BLaER1 (cell line): ENCODE data around the gene SMIM24.

Source experiments
- H3K27ac ChIP-seq: shearing (Covaris generic); formaldehyde crosslinking; 2 replicates; pipeline ENCODE4 v1.8.1; 2022
- H3K27me3 ChIP-seq: shearing (Covaris generic); formaldehyde crosslinking; 2 replicates; pipeline ENCODE4 v1.8.1; 2022
- H3K36me3 ChIP-seq: shearing (Covaris generic); formaldehyde crosslinking; 2 replicates; pipeline ENCODE4 v1.8.1; 2022
- H3K4me1 ChIP-seq: shearing (Covaris generic); formaldehyde crosslinking; 2 replicates; pipeline ENCODE4 v1.8.1; 2022
- H3K4me2 ChIP-seq: shearing (Covaris generic); formaldehyde crosslinking; 2 replicates; pipeline ENCODE4 v1.8.1; 2022
- H3K4me3 ChIP-seq: shearing (Covaris generic); formaldehyde crosslinking; 2 replicates; pipeline ENCODE4 v1.8.1; 2022
- H3K9ac ChIP-seq: shearing (Covaris generic); formaldehyde crosslinking; 2 replicates; pipeline ENCODE4 v1.8.1; 2022
- H3K9me3 ChIP-seq: shearing (Covaris generic); formaldehyde crosslinking; 2 replicates; pipeline ENCODE4 v1.8.1; 2022
- H4K20me1 ChIP-seq: shearing (Covaris generic); formaldehyde crosslinking; 2 replicates; pipeline ENCODE4 v1.8.1; 2022
- Cebpa-rat ChIP-seq: shearing (Covaris generic); IDR thresholded peaks from 2 replicates; pipeline ENCODE4 v1.8.1; 2022

Gene SMIM24

DNA sequence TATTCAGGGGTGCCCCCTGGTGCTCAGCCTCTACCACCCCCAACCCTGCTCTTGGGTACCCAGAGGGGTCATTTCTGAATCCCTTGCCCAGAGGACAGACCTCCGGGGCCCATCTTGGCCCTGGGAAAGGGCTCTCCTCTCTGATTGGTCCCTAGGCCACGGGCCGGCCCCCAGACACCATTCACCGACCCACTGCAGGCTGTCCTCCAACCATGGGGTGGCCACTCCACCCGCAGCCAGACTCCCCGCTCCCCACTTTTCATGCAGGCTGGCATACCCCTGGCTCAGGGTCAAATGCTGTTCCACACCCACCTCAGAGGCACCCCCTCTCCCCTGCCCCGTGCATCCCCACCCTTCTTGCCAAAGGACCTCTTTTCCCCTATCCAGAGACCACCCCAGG is 14.8 kb downstream of the SMIM24 start:
- TF ChIP-seq Cebpa-rat = no peak
- Histone ChIP-seq H3K27ac (no peak overlapping the region), H3K9ac (no peak overlapping the region), H4K20me1 (peaks cover 32% of the 10 kb centered on the region), H3K4me3 (no peak overlapping the region), H3K4me1 (peaks cover 16% of the 10 kb centered on the region), H3K4me2 (no peak overlapping the region), H3K36me3 (peaks cover 48% of the 10 kb centered on the region), H3K9me3 (peaks cover 9% of the 10 kb centered on the region), H3K27me3 (no peaks in the 10 kb centered on the region)

DNA sequence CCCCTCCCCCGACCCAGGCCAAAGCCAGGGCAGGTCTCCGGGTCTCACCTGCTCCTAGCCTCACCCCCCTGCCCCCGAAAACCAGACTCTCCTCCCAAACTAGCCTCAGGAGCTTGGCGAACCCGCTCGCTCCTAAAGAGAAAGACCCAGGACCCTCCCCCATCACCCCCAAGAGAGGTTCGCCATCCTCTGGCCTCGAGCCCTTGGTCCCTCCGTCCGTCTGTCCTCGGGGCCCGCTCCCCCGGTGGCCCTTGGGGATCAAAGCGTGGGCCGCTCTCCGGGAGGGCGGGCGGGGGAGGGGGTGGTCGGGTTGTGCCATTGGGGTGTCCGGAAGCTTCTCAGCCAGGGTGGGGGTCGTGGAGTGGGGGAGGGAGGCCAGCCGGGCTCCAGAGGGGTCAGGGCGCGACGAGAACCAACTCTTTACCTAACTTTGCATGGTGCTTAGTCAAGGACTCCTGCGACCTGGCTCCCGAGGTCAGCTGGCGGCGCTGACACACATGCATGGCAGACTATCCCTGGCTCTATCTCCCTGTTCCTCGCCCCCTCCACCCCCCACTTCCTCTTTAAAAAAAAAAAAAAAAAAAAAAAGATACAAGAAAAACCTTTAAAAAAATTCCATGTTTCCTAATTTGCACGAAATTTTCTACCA is 15.6 kb downstream of the SMIM24 start:
- Histone ChIP-seq H4K20me1 (peaks cover 30% of the 10 kb centered on the region), H3K9me3 (peaks cover 9% of the 10 kb centered on the region), H3K4me3 (no peak overlapping the region), H3K9ac (no peak overlapping the region), H3K27ac (no peak overlapping the region), H3K36me3 (peaks cover 56% of the 10 kb centered on the region), H3K4me2 (no peak overlapping the region), H3K4me1 (peaks cover 13% of the 10 kb centered on the region), H3K27me3 (no peaks in the 10 kb centered on the region)
- no peak for TF ChIP-seq Cebpa-rat

DNA sequence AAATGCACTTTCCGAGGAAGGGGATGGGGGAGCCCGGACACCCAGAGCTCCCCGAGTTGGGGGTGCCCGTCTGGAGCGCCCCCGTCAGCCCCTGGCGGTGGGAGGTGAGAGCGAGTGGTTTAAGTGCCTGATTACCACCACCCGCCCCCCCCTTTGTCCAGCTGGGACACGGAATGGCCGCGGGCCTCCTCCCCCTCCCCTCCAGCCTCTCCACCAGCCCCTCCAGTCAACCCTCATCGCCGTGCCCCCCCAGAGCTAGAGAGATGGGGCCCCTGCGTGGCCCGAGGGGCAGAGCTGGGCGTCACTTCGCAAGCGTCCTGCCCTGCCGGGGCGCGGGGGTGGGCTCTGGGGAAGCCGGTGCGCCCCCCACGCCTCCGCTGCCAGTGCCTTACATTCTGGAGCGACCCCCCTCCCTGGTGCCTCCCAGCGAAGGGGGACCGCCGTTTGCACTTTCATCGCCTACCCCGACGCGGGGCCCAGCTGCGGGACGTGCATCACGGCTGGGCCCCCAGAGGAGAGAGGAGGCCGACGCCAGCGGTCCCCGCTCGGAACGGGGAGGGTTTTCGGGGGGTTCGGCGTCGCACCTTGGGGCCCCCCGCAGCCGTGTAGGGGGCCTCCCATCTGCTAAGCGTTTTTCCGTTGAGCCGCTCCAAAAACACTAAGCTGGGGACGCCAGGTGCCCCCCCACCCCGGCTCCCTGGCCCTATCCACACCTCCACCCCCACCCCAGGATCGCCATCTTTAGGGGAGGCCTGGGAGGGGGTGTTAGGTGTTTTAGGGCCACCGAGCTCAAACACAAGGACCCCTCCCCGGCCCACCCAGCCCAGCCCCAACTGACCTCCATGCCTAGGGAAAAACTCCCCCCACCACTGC is 16.4 kb downstream of the SMIM24 start:
- Histone ChIP-seq H3K36me3 (peaks cover 58% of the 10 kb centered on the region), H3K9me3 (peaks cover 9% of the 10 kb centered on the region), H3K27ac (no peak overlapping the region), H3K9ac (no peak overlapping the region), H4K20me1 (peaks cover 30% of the 10 kb centered on the region), H3K4me3 (no peak overlapping the region), H3K4me1 (peaks cover 13% of the 10 kb centered on the region), H3K27me3 (no peaks in the 10 kb centered on the region), H3K4me2 (no peak overlapping the region)
- TF ChIP-seq Cebpa-rat = no peak

DNA sequence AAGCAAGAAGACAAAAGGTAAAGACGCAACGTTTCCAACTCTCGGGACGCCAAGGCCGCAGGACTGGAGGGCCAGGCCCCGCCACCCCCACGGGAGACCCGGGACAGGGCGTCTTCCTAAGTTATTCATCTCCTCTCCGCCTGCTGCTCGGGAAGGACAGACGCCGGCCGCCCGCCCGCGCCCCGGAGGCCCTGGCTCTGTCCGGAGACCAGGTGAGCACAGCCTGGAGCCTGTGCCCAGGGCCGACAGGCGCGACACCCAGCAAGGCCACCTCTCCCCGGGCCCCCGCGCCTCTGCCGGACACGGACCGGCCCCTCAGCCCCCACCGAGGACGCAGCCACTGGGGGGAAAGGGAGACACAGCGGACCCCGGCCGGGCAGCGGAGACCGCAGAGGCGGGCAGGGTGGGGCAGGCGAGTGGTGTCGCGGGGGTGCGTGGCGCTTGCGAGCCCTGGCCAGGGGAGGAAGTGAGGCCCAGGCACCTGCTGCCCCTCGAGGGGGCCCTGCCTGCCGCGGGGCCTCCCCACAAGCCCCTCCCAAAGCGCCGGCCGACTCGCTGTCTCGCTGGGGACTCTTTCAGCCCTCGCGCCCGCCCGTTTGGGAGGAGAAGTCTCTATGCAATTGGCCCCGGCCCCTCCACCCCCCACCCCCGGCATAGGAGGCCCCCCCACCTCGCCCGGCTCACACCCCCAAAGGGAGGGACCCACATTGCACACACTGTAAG is 17.2 kb downstream of the SMIM24 start:
- Histone ChIP-seq H3K4me1 (peaks cover 20% of the 10 kb centered on the region), H3K27me3 (no peaks in the 10 kb centered on the region), H3K4me2 (no peak overlapping the region), H3K27ac (no peak overlapping the region), H3K4me3 (no peak overlapping the region), H3K36me3 (peaks cover 58% of the 10 kb centered on the region), H3K9me3 (peaks cover 9% of the 10 kb centered on the region), H3K9ac (no peak overlapping the region), H4K20me1 (peaks cover 38% of the 10 kb centered on the region)
- no peak for TF ChIP-seq Cebpa-rat

DNA sequence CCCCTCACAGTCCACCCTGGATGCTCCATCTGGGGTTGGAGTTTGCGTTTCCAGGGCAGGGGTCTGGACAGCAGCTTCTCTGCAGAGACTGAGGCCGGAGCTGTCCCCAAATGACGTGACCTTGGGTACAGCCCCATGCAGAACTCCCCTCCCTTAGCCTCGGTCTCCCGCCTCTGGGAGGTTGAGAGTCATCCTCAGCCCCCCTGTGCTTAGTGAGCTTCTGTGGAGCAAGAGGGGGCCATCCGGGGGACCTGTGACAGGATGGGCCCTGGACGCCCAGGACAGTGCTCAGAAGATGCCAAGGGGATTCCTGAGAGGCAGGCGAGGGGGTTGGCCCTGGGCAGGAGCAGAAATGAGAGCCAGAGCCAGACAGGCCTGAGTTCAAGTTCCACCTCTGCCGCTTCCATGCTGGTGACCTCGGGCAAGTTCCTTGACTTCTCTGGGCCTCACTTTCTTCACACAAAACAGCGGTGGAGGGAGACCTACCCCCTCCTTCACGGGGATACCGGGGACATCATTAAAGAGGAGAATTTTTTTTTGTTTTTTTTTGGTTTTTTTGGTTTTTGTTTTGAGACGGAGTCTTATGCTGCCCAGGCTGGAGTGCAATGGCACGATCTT is 20.3 kb downstream of the SMIM24 start:
- Histone ChIP-seq H3K27ac (no peak overlapping the region; the same call in 1 of the 2 replicates), H3K4me1 (peaks cover 50% of the 10 kb centered on the region), H3K36me3 (peaks cover 50% of the 10 kb centered on the region), H3K9ac (no peak overlapping the region), H4K20me1 (peaks cover 56% of the 10 kb centered on the region), H3K4me2 (no peak overlapping the region; the same call in 1 of the 2 replicates), H3K9me3 (no peaks in the 10 kb centered on the region), H3K27me3 (no peaks in the 10 kb centered on the region), H3K4me3 (no peak overlapping the region)
- TF ChIP-seq Cebpa-rat = no peak

DNA sequence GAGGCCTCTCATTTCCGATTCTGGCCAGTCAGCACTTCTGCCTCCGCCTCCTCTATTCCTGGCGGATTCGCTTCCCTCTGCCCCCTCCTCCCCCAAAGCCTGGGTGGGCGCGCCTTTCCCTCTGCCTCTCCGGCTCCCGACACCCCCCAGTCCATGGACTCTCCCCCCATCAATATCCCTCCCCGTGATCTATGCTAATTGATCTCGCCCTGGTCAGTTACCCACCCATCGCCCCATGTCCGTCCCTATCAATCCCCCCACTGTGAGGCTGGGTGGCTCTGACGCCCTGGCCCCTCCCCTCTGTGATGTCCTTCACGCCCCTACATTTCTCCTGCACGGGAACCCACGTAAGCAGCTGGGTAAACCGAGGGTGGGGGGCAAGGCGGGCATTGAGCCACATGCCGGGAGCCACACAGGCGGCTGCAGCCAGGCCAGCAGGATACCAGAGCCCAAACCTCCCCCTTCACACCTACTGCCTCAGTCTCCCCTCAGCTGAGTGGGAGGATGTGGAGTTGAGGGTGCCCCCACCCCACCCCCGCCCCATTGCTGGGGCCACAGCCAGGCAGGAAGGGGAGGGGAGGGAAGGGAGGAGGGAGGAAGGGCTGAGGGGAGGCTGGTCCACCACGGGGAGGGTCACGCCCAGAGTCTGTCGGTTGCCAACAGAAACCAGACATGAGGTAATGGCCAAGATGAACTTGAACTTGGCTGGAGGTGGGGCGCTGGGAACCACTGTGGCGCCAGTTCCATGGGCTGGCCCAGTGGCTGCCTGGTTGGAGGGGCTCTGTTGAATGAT is 21.0 kb downstream of the SMIM24 start:
- Histone ChIP-seq H3K9me3 (no peaks in the 10 kb centered on the region), H4K20me1 (peaks cover 64% of the 10 kb centered on the region), H3K9ac (no peak overlapping the region), H3K4me2 (peak overlapping the region; percentile 95), H3K27me3 (no peaks in the 10 kb centered on the region), H3K4me1 (peaks cover 50% of the 10 kb centered on the region), H3K36me3 (peaks cover 58% of the 10 kb centered on the region), H3K27ac (peak overlapping the region; percentile 8; the same call in 1 of the 2 replicates), H3K4me3 (no peak overlapping the region)
- TF ChIP-seq Cebpa-rat = no peak

DNA sequence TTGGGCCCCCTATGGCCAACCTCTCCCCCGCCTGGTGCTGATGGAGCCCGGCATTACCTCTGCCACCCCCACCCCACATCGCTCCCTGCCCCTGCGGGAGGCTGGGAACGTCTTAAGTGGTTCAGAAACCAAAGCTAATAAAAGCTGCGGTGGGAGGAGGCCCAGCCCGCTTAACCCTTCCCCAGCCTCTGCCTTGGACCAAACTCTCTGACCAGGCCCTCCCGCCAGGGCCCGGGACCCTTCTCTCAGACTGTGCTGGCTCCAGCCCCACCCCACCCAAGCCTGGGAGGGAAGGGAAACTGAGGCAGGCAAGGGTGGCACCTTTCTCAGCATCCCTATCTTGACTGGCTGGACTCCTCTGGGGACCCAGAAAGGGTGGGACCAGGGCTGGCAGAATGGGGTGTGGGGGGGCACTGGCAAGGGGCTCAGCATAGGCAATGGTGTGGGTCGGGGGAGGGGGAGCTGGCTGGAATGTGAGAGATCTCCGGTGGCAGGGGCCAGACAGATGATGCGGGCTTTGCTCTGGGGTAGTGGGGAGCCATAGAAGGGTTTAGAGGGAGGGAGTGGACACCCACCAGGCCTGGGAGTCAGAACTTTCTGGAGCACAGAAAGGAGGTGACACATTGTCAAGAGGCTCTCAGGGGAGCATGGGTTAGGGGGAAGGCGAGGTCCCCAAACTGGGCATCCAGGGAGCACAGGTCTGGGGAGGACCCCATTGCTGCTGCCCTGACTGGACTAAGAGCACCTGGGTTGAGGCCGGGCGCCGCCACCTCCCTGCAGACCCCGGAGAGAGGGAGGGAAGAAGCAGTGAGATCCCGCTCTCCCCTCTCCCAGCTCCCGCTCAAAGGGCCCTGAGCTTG is 21.9 kb downstream of the SMIM24 start:
- Histone ChIP-seq H3K27me3 (no peaks in the 10 kb centered on the region), H4K20me1 (peaks cover 73% of the 10 kb centered on the region), H3K4me2 (peak overlapping the region; percentile 95), H3K9me3 (no peaks in the 10 kb centered on the region), H3K4me1 (peaks cover 50% of the 10 kb centered on the region), H3K36me3 (peaks cover 61% of the 10 kb centered on the region), H3K9ac (peak overlapping the region; percentile 56; the same call in 1 of the 2 replicates), H3K27ac (peak overlapping the region; percentile 52; the same call in 1 of the 2 replicates), H3K4me3 (peak overlapping the region; percentile 53)
- TF ChIP-seq Cebpa-rat = no peak

DNA sequence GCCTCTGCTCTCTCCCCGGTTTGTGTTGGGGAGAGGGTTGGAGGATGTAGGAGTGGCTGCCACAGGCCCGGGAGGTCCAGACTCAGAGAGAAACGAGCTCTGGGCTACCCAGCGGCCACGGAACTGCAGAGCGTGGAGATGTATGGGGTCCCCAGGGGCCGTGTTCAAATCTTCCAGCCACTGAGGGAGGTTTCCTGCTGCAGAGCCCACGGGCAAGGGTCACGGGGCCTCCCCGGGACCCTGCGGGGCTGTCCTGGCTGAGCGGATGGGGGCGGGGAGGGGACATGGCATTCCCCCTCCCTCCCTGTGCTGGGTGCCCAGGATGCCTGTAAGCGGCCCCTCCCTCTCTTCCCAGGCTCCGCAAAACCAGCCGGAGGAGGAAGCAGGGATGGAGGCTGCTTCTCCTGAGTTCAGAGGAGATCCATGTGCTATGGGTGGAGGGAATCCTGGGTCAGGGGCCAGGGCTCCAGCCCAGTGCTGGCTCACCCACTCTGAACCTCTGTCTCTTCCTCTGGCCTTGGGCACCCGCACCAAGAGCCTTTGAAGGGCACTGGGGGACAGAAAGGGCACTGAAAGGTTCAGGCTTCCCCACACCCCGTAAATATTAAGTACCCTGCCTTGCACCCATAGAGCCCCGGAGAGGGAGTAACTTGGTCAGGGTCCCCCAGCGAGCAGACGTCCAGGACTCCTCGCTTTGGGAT is 22.6 kb downstream of the SMIM24 start:
- peak overlapping the region; percentile 95 for H3K4me2 ChIP-seq
- H3K36me3 ChIP-seq = peaks cover 62% of the 10 kb centered on the region

More for the DNA sequence above, 22.6 kb downstream of the SMIM24 start:
- peak overlapping the region; percentile 56; the same call in 1 of the 2 replicates for H3K9ac ChIP-seq
- peaks cover 77% of the 10 kb centered on the region for H4K20me1 ChIP-seq
- H3K27ac ChIP-seq = peak overlapping the region; percentile 52; the same call in 1 of the 2 replicates
- TF ChIP-seq Cebpa-rat = no peak
- H3K9me3 ChIP-seq = no peaks in the 10 kb centered on the region
- H3K4me1 ChIP-seq = peaks cover 50% of the 10 kb centered on the region
- peak overlapping the region; percentile 53 for H3K4me3 ChIP-seq
- no peaks in the 10 kb centered on the region for H3K27me3 ChIP-seq
